SU-DHL-6 (cell line): ENCODE measurements around the gene NAT8.
"Not testable (repeated sequence)": the region's sequence is repeated elsewhere in the genome, so short reads cannot be mapped to it uniquely, and the experiment has no call there.

Source experiments
- H2AFZ ChIP-seq: fragments of 200-600 bp; sonication (generic); 2 replicates; pipeline ENCODE4 v1.6.1; 2014; ENCODE audit warnings: low read depth, mild to moderate bottlenecking, moderate library complexity, mixed read lengths, antibody characterized with exemption, low read length; ENCODE audit not compliant: severe bottlenecking
- H3F3A ChIP-seq: fragments of 200-600 bp; shearing (Covaris generic); 2 replicates; pipeline ENCODE4 v1.6.0; 2016; ENCODE audit warnings: antibody characterized with exemption, mild to moderate bottlenecking; ENCODE audit not compliant: insufficient read depth
- H3K27ac ChIP-seq: fragments of 200-600 bp; sonication (generic); 2 replicates; pipeline ENCODE4 v1.5.1; 2016; ENCODE audit warnings: low read depth, mild to moderate bottlenecking, low read length, moderate library complexity, mixed read lengths
- H3K27me3 ChIP-seq: fragments of 200-600 bp; sonication (generic), shearing (Covaris generic); 2 replicates; pipeline ENCODE4 v1.6.0; 2014; ENCODE audit warnings: mild to moderate bottlenecking, low read length
- H3K36me3 ChIP-seq: fragments of 200-600 bp; sonication (generic); 2 replicates; pipeline ENCODE4 v1.6.1; 2014; ENCODE audit warnings: mild to moderate bottlenecking, low read length, mixed read lengths
- H3K4me2 ChIP-seq: fragments of 300-600, 200-600 bp; shearing (Covaris generic), sonication (generic); 2 replicates; pipeline ENCODE4 v1.6.0; 2014; ENCODE audit warnings: low read length, low read depth, mild to moderate bottlenecking; ENCODE audit not compliant: poor library complexity, severe bottlenecking
- H3K4me3 ChIP-seq: fragments of 200-600 bp; sonication (generic); 2 replicates; pipeline ENCODE4 v1.5.1; 2014; ENCODE audit warnings: antibody characterized with exemption, low read length, mild to moderate bottlenecking, mixed read lengths; ENCODE audit not compliant: insufficient read depth, poor library complexity, severe bottlenecking
- H3K79me2 ChIP-seq: fragments of 200-600 bp; sonication (generic); 2 replicates; pipeline ENCODE4 v1.6.1; 2014; ENCODE audit warnings: mild to moderate bottlenecking, low read length, moderate library complexity; ENCODE audit not compliant: insufficient read depth
- H3K9ac ChIP-seq: fragments of 200-600 bp; sonication (generic); 2 replicates; pipeline ENCODE4 v1.7.0; 2014; ENCODE audit warnings: mild to moderate bottlenecking, low read length
- H3K9me2 ChIP-seq: fragments of 200-600 bp; sonication (generic); replicated peaks from 2 replicates; pipeline ENCODE4 v1.6.1; 2014; ENCODE audit warnings: low read length; ENCODE audit not compliant: insufficient read depth
- H3K9me3 ChIP-seq: fragments of 200-600 bp; sonication (generic); 2 replicates; pipeline ENCODE4 v1.6.1; 2014; ENCODE audit warnings: low read length, mixed read lengths; ENCODE audit not compliant: insufficient read depth
- H4K20me1 ChIP-seq: fragments of 200-600 bp; sonication (generic); 2 replicates; pipeline ENCODE4 v1.6.1; 2014; ENCODE audit warnings: low read depth, mild to moderate bottlenecking, antibody characterized with exemption, low read length, moderate library complexity, mixed read lengths
- EZH2phosphoT487 ChIP-seq: fragments of 200-600 bp; sonication (generic), shearing (Covaris generic); conservative IDR thresholded peaks from 2 replicates; pipeline ENCODE4 v1.6.1; 2018; ENCODE audit warnings: mild to moderate bottlenecking, antibody characterized with exemption, low read length, moderate library complexity, mixed read lengths
- TF ChIP-seq, protein P1 (sequence below): fragments of 200-600 bp; sonication (generic); IDR thresholded peaks from one replicate; pipeline ENCODE4 v1.5.1; 2017; ENCODE audit warnings: antibody characterized with exemption, mild to moderate bottlenecking, low read length, moderate library complexity; ENCODE audit not compliant: insufficient read depth, poor library complexity, severe bottlenecking

Gene NAT8

DNA sequence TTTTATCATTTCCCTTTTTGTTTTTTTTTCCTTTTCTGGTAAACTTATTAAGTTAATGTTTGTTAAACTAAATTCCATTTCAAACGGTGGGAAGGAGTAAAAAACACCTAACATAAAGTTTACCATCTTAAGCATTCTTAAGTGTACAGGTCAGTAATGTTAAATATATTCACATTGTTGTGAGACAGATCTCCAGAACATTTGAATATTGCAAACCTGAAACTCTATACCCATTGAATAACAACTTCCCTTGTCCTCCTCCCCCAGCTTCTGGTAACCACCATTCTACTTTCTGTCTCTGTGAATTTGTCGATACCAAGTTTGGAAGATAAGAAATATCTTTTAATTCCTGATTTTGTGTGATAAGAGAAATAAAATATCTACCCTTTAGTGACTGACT, 12.0 kb upstream of the NAT8 start:
- Histone ChIP-seq H3K79me2 (no peaks in the 10 kb centered on the region), H3K27me3 (no peaks in the 10 kb centered on the region), H3K9ac (no peak overlapping the region), H3K4me2 (no peak overlapping the region), H4K20me1 (no peaks in the 10 kb centered on the region), H3K27ac (no peak overlapping the region), H3K9me2 (no peaks in the 10 kb centered on the region), H2AFZ (no peak overlapping the region), H3F3A (no peaks in the 10 kb centered on the region), H3K36me3 (no peaks in the 10 kb centered on the region), H3K9me3 (no peaks in the 10 kb centered on the region), H3K4me3 (no peak overlapping the region)
- TF ChIP-seq, protein P1, sequence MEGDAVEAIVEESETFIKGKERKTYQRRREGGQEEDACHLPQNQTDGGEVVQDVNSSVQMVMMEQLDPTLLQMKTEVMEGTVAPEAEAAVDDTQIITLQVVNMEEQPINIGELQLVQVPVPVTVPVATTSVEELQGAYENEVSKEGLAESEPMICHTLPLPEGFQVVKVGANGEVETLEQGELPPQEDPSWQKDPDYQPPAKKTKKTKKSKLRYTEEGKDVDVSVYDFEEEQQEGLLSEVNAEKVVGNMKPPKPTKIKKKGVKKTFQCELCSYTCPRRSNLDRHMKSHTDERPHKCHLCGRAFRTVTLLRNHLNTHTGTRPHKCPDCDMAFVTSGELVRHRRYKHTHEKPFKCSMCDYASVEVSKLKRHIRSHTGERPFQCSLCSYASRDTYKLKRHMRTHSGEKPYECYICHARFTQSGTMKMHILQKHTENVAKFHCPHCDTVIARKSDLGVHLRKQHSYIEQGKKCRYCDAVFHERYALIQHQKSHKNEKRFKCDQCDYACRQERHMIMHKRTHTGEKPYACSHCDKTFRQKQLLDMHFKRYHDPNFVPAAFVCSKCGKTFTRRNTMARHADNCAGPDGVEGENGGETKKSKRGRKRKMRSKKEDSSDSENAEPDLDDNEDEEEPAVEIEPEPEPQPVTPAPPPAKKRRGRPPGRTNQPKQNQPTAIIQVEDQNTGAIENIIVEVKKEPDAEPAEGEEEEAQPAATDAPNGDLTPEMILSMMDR = no peak
- no peak for TF ChIP-seq EZH2phosphoT487

DNA sequence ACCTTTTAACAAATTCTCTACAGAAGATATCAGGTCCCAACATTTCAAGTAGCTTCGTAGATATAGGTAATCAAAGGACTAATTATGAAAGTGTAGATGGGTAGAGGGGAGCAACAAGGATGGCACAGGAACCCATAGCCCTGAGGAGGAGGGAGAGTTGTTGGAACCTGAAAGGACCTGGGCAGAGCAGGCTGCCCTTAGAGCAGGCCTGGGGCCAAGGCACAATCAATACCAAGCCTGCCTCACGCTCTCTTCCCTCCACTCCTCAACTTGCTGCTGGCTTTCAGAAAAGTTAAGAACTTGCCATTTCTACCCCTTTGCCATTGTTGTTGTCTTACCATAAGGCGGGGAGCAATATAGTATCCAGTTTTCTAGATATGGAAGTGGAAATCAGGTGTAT, 10.1 kb upstream of the NAT8 start:
- Histone ChIP-seq H3K79me2 (no peaks in the 10 kb centered on the region), H3F3A (no peaks in the 10 kb centered on the region), H3K27me3 (no peaks in the 10 kb centered on the region), H3K9me3 (no peaks in the 10 kb centered on the region), H4K20me1 (no peaks in the 10 kb centered on the region), H3K27ac (no peak overlapping the region), H3K36me3 (no peaks in the 10 kb centered on the region), H3K4me2 (no peak overlapping the region), H3K9ac (no peak overlapping the region), H3K4me3 (no peak overlapping the region), H2AFZ (no peak overlapping the region), H3K9me2 (no peaks in the 10 kb centered on the region)
- TF ChIP-seq, protein P1 = no peak
- no peak for TF ChIP-seq EZH2phosphoT487

DNA sequence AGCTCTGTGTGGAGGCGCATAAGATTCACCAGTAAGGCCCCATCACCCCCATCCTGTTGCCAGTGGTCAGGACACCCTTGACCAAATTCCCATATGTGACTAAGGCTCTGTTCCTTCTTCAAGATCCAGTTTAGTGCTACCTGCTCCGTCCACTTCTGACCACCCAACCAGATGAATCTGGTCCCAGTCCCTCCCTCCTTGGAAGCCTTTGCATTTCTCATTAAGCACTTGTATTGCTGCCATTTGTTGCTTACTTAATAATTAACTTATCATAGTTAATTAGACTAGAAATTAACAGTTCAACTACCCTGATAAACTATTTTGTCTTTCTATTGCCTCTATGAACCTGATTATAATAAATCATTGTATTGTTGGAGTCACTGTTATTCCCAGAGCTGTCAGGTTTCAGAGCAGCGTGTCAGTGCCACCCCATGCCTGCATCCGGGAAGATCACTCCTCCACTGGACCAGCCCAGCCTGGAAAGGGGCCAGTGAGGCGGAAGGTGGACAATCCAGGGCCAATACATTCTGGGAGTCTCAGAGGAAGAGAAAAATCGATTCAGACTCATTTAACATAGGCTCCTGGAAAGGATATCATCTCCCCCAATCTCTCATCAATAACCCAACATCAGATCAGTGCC, 9.5 kb upstream of the NAT8 start:
- TF ChIP-seq, protein P1 = no peak
- no peak for TF ChIP-seq EZH2phosphoT487
- H3K79me2 ChIP-seq = no peaks in the 10 kb centered on the region
- no peak overlapping the region for H3K9ac ChIP-seq
- H3F3A ChIP-seq = no peaks in the 10 kb centered on the region
- H3K27ac ChIP-seq = no peak overlapping the region
- H3K4me3 ChIP-seq = no peak overlapping the region
- no peaks in the 10 kb centered on the region for H3K9me3 ChIP-seq
- no peaks in the 10 kb centered on the region for H3K36me3 ChIP-seq
- H3K27me3 ChIP-seq = no peaks in the 10 kb centered on the region
- no peaks in the 10 kb centered on the region for H3K9me2 ChIP-seq
- no peak overlapping the region for H3K4me2 ChIP-seq
- H2AFZ ChIP-seq = no peak overlapping the region
- no peaks in the 10 kb centered on the region for H4K20me1 ChIP-seq

DNA sequence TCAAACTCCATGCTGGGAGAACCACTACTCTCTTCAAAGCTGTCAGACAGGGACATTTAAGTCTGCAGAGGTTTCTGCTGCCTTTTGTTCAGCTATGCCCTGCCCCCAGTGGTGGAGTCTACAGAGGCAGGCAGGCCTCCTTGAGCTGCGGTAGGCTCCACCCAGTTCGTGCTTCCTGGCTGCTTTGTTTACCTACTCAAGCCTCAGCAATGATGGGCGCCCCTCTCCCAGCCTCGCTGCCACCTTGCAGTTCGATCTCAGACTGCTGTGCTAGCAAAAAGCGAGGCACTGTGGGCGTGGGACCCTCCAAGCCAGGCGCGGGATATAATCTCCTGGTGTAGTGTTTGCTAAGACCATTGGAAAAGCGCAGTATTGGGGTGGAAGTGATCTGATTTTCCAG, 5.5 kb upstream of the NAT8 start:
- H2AFZ ChIP-seq, H3K27ac ChIP-seq, H3F3A ChIP-seq, H3K9me3 ChIP-seq, H3K9ac ChIP-seq, H3K79me2 ChIP-seq, H3K4me2 ChIP-seq, H3K36me3 ChIP-seq, H3K9me2 ChIP-seq, H4K20me1 ChIP-seq, H3K4me3 ChIP-seq, H3K27me3 ChIP-seq: not testable (repeated sequence)
